Nephron (organoid): ENCODE results near the gene ARID3A.

ENCODE experiments used
- H3K27ac Mint-ChIP-seq, 3 experiments: 2 replicates each; pipeline ENCODE4 v1.8.0; 2020; ENCODE audit warnings: mixed read lengths in 3 of 3, mild to moderate bottlenecking in 2 of 3, moderate library complexity in 1 of 3
- H3K27me3 Mint-ChIP-seq: 2 replicates; pipeline ENCODE4 v1.8.0; 2021; ENCODE audit warnings: low read depth, mild to moderate bottlenecking, moderate library complexity, mixed read lengths
- H3K36me3 Mint-ChIP-seq: 2 replicates; pipeline ENCODE4 v1.8.0; 2020; ENCODE audit warnings: low read depth, mixed read lengths
- H3K4me1 Mint-ChIP-seq: 2 replicates; pipeline ENCODE4 v1.8.0; 2020; ENCODE audit warnings: mixed read lengths
- H3K4me3 Mint-ChIP-seq, 3 experiments: 2 replicates each; pipeline ENCODE4 v1.8.0; 2020; ENCODE audit warnings: mild to moderate bottlenecking in 3 of 3, mixed read lengths in 3 of 3, moderate library complexity in 2 of 3
- H3K9me3 Mint-ChIP-seq: 2 replicates; pipeline ENCODE4 v1.8.0; 2020; ENCODE audit warnings: mixed read lengths
- TF ChIP-seq, protein P1 (sequence below), 3 experiments: fragments of 200-600 bp; sonication (generic); IDR thresholded peaks; one replicate each; pipeline ENCODE4 v1.5.0; 2021; ENCODE audit warnings: antibody characterized with exemption in 3 of 3; ENCODE audit not compliant: unreplicated experiment in 3 of 3

ARID3A gene

DNA sequence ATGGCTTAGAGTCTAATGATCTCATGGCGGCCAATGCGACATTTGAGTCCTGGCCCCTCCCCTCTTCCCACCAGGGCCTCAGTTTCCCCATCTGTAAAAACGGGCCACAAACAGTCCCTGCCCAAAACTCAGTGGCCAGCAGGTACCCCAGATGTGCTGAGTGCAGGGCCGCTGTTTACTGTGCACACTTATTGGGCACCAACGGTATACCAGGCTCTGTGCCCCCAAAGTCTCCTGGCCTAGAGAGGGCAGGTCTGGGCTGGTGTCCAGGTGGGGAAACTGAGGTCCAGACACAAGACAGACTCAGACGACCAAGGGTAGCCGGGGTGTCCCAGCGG is 34.7 kb downstream of the ARID3A start:
- TF ChIP-seq, protein P1, sequence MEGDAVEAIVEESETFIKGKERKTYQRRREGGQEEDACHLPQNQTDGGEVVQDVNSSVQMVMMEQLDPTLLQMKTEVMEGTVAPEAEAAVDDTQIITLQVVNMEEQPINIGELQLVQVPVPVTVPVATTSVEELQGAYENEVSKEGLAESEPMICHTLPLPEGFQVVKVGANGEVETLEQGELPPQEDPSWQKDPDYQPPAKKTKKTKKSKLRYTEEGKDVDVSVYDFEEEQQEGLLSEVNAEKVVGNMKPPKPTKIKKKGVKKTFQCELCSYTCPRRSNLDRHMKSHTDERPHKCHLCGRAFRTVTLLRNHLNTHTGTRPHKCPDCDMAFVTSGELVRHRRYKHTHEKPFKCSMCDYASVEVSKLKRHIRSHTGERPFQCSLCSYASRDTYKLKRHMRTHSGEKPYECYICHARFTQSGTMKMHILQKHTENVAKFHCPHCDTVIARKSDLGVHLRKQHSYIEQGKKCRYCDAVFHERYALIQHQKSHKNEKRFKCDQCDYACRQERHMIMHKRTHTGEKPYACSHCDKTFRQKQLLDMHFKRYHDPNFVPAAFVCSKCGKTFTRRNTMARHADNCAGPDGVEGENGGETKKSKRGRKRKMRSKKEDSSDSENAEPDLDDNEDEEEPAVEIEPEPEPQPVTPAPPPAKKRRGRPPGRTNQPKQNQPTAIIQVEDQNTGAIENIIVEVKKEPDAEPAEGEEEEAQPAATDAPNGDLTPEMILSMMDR (IDR thresholded peaks at IDR 0.05; ENCODE audit: unreplicated experiment in 3 of 3): no peak
- Mint-ChIP-seq H3K9me3 (no peaks in the 10 kb centered on the region), H3K36me3 (peaks cover 40% of the 10 kb centered on the region), H3K27ac (peak overlapping the region in 1 of 3 experiments; percentile 52), H3K4me3 (peak overlapping the region in 1 of 3 experiments; percentile 25), H3K4me1 (peaks cover 15% of the 10 kb centered on the region), H3K27me3 (no peaks in the 10 kb centered on the region)

DNA sequence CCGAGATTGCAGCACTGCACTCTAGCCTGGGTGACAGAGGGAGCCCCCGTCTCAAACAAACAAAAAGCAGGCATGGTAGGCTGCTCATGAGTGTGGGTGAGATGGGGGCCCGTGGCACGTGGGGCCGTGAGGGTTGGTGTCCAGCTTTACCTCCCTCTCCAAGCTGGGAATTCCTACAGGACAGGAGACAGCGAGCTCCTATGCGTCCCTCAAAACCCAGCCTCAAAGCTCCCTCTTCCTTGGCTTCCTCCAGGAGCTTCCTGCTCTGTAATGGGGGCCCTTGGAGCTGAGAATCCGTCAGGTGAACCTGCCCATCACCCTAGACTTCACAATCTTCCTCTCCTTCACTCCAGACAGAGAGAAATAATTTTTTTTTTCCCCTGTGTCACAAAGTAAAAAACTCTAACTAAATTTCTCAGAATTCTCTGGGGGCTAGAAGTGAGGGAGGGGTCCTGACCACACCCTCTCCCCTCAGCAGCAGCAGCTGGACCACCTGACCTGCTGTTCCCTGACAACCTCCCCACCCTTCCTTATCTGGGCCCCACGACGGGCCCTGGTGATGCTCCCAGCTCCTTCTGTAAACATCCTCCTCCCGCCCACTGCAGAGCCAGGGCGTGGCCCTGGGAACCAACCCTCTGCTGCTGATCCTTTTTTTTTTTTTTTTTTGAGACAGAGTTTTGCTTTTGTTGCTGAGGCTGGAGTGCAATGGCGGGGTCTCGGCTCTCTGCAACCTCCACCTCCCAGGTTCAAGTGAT is 36.2 kb downstream of the ARID3A start:
- Mint-ChIP-seq H3K27ac (peak overlapping the region; percentile 79 to 97 (median 96)), H3K4me3 (peak overlapping the region in 2 of 3 experiments; percentile 46 to 47), H3K27me3 (no peaks in the 10 kb centered on the region), H3K9me3 (no peaks in the 10 kb centered on the region), H3K36me3 (peaks cover 55% of the 10 kb centered on the region), H3K4me1 (peaks cover 9% of the 10 kb centered on the region)
- TF ChIP-seq, protein P1 (IDR thresholded peaks at IDR 0.05; ENCODE audit: unreplicated experiment in 3 of 3): no peak

DNA sequence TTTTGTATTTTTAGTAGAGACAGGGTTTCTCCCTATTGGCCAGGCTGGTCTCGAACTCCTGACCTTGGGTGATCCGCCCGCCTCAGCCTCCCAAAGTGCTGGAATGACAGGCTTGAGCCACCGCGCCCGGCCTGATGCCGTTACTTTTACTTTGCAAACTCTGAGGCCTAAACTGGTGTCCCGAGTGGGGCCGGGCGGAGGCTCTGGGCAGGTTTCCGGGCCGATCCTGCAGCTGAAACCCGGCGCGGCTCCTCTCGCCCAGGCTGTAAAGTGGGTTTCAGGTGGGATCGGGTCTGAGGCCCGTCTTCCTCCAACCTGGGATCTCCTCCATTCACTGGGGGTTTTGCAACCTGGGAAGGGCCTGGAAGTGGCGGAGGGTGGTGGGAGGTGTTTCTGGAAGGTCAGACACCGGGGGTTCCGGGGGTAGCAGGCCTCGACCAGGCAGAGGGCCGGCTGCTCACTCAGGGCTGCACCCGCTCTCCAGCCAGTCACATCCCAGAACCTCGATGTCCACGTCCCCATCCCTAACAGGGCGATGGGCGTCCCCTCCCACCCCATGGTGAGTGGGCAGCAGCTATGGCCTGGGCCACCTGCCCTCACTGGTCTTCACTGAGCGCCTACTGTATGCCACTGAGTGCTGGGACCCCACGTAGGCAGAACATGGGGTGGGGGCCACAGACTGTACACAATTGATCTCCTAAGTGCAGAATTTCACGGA is 37.0 kb downstream of the ARID3A start:
- peaks cover 62% of the 10 kb centered on the region for H3K36me3 Mint-ChIP-seq

DNA sequence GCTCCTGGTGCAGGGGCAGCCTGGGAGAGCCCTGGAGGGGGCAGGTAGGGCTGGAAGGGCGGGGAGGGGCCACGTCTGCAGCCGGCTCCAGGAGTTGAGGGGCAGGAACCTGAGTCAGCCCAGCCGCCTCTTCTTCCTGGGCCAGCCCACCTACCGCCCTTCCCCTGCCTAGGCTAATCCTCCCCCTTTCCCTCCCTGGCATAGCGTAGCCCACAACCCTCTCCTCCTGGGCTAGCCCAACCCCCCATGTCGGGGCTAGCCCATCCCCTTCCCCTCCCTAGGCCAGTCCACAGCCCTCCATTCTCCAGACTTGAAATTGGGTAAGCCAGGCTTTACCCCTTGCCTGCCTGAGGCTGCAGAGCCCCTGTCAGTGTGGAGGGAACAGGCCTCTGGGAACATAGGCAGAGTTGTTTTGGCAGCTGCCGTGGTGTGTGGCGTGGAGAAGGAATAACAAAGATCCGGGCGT is 37.7 kb downstream of the ARID3A start:
- TF ChIP-seq, protein P1 (IDR thresholded peaks at IDR 0.05; ENCODE audit: unreplicated experiment in 3 of 3): no peak
- Mint-ChIP-seq H3K36me3 (peaks cover 67% of the 10 kb centered on the region), H3K4me3 (peak overlapping the region in 2 of 3 experiments; percentile 5 to 22), H3K27me3 (no peaks in the 10 kb centered on the region), H3K4me1 (peaks cover 5% of the 10 kb centered on the region), H3K9me3 (no peaks in the 10 kb centered on the region), H3K27ac (peak overlapping the region; percentile 44 to 94 (median 92))

More for the DNA sequence above, 37.0 kb downstream of the ARID3A start:
- Mint-ChIP-seq H3K27me3 (no peaks in the 10 kb centered on the region), H3K4me1 (peaks cover 5% of the 10 kb centered on the region), H3K27ac (peak overlapping the region; percentile 44 to 97 (median 92)), H3K4me3 (peak overlapping the region in 2 of 3 experiments; percentile 5 to 22), H3K9me3 (no peaks in the 10 kb centered on the region)
- TF ChIP-seq, protein P1 (IDR thresholded peaks at IDR 0.05; ENCODE audit: unreplicated experiment in 3 of 3): no peak

DNA sequence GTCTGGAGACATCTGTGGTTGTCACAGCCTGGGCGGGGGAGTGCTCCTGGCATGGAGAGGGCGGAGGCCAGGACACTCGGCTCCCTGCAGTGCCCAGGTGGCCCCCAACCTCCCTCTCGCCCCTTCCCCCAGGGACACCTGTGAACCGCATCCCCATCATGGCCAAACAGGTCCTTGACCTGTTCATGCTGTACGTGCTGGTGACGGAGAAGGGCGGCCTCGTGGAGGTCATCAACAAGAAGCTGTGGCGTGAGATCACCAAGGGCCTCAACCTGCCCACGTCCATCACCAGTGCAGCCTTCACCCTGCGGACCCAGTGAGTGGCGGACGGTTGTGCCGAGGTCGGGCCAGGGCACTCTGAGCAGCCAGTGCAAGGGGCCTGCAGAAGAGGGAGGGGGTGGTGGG is 38.3 kb downstream of the ARID3A start:
- TF ChIP-seq, protein P1 (IDR thresholded peaks at IDR 0.05; ENCODE audit: unreplicated experiment in 3 of 3): no peak
- peaks cover 5% of the 10 kb centered on the region for H3K4me1 Mint-ChIP-seq

More for the DNA sequence above, 38.3 kb downstream of the ARID3A start:
- H3K27ac Mint-ChIP-seq: peak overlapping the region in 2 of 3 experiments; percentile 76 to 94
- H3K4me3 Mint-ChIP-seq: no peak overlapping the region
- H3K36me3 Mint-ChIP-seq: peaks cover 70% of the 10 kb centered on the region
- no peaks in the 10 kb centered on the region for H3K27me3 Mint-ChIP-seq
- no peaks in the 10 kb centered on the region for H3K9me3 Mint-ChIP-seq
